ENCODE results near the gene EMSY. TPM values are rescaled to one million over a fixed set of nuclear protein-coding genes. Genes with fewer than 3 reads are reported as not detected.

Gene EMSY
- total RNA-seq, 4 donors from 2014 or later: 12.8 to 59.3 (median 20.6) TPM

DNA sequence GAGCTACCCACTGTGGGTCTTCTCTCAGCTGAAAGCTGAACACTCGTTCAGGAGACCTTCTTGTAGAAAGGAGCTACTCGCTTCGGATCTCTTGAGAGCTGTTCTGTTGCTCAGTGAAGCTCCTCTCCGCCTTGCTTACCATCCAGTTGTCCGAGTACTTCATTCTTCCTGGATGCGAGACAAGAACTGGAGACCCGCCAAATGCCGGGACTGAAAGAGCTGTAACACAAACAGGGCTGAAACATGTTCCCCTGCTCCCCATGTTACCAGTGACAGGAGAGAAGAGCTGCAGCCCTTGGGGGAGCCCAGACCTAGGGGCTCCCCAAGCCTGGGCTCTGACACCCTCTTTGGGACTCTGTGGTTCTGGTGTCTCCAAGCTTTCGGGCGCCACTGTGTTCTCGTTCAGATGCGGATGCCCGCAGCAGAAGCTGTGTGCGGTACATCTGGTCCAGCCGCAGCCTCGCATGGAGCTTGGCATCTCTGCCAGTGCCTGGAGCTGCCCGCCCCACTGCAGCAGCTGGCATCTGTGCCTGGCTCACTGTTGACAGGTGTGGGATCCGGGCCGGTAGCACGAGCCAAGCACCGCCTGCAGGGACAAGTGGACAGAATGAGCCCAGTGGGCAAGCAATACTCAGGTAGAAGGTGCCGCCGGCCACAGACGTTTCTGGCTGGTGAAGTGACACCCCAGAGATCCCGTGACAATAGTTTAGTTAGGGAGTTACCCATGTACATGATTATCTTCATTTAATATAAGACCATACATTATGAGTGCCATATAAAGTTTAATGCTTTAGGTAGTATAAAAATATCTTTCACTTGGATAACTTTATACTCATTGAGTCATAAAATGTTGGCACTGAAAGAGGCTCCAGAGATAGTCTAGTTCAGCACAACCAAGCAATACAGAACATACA is 49.1 kb downstream of the EMSY start:
- ATAC-seq (ENCODE audit: low FRiP score) (no peak), DNase-seq (ENCODE audit: low spot score) (no peak)
- TF ChIP-seq, protein P1, sequence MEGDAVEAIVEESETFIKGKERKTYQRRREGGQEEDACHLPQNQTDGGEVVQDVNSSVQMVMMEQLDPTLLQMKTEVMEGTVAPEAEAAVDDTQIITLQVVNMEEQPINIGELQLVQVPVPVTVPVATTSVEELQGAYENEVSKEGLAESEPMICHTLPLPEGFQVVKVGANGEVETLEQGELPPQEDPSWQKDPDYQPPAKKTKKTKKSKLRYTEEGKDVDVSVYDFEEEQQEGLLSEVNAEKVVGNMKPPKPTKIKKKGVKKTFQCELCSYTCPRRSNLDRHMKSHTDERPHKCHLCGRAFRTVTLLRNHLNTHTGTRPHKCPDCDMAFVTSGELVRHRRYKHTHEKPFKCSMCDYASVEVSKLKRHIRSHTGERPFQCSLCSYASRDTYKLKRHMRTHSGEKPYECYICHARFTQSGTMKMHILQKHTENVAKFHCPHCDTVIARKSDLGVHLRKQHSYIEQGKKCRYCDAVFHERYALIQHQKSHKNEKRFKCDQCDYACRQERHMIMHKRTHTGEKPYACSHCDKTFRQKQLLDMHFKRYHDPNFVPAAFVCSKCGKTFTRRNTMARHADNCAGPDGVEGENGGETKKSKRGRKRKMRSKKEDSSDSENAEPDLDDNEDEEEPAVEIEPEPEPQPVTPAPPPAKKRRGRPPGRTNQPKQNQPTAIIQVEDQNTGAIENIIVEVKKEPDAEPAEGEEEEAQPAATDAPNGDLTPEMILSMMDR (IDR thresholded peaks at IDR 0.05): no peak

DNA sequence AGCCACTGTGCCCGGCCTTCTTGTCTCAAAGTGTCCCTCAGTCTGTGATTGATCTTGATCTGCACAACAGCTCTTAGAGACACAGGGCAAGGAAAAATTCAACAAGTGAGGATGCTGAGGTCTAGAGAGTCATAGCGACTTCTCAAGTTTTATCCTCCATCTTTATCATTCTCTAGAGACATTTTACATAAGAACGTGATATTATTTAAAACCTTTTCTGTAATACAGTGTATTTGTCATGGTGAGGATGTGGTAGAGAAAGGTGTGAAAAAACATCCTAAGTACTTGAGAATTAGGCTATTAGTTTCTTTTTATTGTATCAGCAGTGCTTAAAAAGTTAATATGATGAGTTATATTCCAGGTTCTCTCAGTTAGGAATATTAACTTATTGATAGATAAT is 50.2 kb downstream of the EMSY start:
- TF ChIP-seq, protein P1 (IDR thresholded peaks at IDR 0.05): no peak
- DNase-seq (ENCODE audit: low spot score) (no peak), ATAC-seq (ENCODE audit: low FRiP score) (no peak)

DNA sequence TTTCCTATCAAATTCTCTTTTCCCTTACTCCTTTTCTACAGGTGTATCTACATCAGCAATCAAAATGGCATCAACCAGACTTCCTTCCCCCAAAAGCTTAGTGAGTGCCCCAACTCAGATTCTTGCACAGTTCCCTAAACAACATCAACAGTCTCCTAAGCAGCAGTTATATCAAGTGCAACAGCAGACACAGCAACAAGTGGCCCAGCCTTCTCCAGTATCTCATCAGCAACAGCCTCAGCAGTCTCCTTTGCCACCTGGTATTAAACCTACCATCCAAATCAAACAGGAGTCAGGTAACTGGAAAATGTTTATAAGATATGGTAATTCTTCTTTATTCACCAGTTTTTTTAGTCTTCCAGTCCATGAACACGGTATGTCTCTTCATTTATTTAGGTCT is 51.4 kb downstream of the EMSY start:
- ATAC-seq (ENCODE audit: low FRiP score) (no peak), DNase-seq (ENCODE audit: low spot score) (no peak)
- TF ChIP-seq, protein P1 (IDR thresholded peaks at IDR 0.05): no peak

DNA sequence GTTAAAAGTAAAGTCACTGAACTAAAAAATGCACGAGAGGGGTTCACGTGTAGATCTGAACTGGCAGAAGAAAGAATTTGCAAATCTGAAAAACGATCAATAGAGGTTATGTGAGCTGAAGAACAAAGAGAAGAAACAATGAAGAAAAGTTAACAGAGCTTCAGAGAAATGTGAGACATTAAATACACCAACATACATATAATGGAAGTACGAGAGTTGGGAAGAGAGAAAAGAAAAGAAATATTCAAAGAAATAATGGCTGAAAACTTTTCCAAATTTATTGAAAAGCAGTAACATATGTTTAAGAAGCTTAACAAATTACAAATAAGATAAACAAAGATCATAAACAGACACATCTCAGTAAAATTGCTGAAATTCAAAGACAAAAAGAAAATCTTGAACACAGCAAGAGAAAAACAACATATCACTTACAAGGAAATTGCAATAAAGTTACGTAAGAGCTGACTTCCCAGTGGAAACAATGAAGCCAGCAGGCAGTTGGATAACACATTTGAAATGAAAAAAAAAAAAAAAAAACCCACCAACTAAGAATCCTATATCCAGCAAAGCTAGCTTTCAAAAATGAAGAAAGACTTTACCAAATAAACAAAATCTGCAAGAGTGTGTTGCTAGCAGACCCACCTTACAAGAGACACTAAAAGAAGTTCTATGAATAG is 56.8 kb downstream of the EMSY start:
- no peak for DNase-seq (ENCODE audit: low spot score)
- TF ChIP-seq, protein P1 (IDR thresholded peaks at IDR 0.05): no peak
- no peak for ATAC-seq (ENCODE audit: low FRiP score)

DNA sequence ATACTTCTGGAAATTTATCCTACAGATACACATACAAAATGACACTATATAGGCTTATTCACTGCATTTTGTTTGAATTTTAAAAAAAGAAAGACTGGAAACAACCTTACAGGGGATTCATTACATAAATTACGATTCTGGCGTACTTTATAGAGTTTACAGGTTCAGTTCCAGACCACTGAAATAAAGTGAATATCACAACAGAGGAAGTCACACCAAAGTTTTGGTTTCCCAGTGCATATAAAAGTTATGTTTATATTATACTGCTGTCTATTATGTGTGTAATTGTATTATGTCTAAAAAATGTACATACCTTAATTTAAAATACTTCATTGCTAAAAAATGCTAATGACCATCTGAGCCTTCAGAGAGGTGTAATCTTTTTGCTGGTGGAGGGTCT is 62.0 kb downstream of the EMSY start:
- DNase-seq (ENCODE audit: low spot score) (no peak), ATAC-seq (ENCODE audit: low FRiP score) (no peak)
- TF ChIP-seq, protein P1 (IDR thresholded peaks at IDR 0.05): no peak

DNA sequence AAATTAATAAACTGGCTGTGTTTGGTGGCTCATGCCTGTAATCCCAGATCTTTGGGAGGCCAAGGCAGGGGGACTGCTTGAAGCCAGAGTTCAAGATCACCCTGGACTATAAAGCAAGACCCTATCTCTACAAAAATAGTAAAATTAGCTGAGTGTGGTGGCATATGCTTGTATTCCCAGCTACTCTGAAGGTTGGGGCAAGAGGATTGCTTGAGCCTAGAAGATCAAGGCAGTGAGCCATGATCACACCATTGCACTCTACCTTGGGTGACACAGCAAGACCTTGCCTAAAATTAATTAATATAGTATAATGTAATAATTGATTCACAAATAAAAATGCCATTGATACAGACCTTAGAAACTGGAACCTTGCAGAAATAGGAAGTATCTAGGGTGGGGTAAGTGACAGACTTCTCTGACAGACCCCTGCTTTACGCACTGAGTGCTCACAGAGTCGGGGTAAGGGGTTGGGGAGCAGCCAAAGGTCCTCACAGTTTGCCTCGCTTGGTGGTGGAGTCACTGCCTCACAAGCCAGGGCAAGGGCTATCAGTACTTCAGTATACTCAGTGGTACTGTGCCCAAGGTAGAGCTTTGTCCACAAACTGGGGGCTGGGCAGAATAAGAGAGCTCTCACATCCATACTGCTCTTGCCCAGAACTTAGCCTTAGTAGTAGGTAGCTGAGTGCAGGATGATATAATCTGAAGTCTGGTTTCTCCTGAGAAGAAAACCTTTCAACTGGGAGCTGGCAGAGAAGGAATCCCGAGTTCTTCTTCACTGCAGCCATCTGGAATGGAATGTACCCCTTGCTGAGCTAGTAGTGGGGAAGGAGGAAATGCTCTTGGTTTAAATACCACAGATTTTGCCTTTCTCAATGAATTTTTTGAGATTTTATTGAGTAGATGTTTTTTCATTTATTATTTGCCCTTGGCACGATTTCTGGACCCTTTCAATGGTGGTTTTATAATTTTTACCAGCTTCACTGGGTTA is 65.5 kb downstream of the EMSY start:
- TF ChIP-seq, protein P1 (IDR thresholded peaks at IDR 0.05): no peak
- ATAC-seq (ENCODE audit: low FRiP score): no peak
- no peak for DNase-seq (ENCODE audit: low spot score)
